NCI-H1436 (cell line): Measurements from ENCODE around the gene ADCYAP1R1.

Experiments
- DNase-seq: peaks from one replicate; lab custom pipeline; 2025; lab: John Stamatoyannopoulos, UW

The ADCYAP1R1 gene

GRCh38 chr7:31043051-31043471 is 9.0 kb upstream of the ADCYAP1R1 start:
- no peak for DNase-seq

- no peak for DNase-seq
Measured at GRCh38 chr7:31044529-31044928, 7.6 kb upstream of the ADCYAP1R1 start.

GRCh38 chr7:31046723-31047122 is 5.4 kb upstream of the ADCYAP1R1 start:
- no peak for DNase-seq

GRCh38 chr7:31047313-31048146 is 4.6 kb upstream of the ADCYAP1R1 start:
- DNase-seq = no peak

GRCh38 chr7:31049005-31049765 is 2.9 kb upstream of the ADCYAP1R1 start:
- peak; percentile 24 for DNase-seq

GRCh38 chr7:31052487-31052840 is 356 bp downstream of the ADCYAP1R1 start:
- DNase-seq = no peak

GRCh38 chr7:31052841-31053601 is 913 bp downstream of the ADCYAP1R1 start:
- no peak for DNase-seq

- no peak for DNase-seq
Measured at GRCh38 chr7:31053986-31054385, 1.9 kb downstream of the ADCYAP1R1 start.

GRCh38 chr7:31054608-31055278 is 2.6 kb downstream of the ADCYAP1R1 start:
- DNase-seq = no peak

- no peak for DNase-seq
Measured at GRCh38 chr7:31055471-31055870, 3.4 kb downstream of the ADCYAP1R1 start.

- DNase-seq = no peak
Measured at GRCh38 chr7:31056775-31057346, 4.8 kb downstream of the ADCYAP1R1 start.

GRCh38 chr7:31058122-31058521 is 6.0 kb downstream of the ADCYAP1R1 start:
- DNase-seq = no peak

GRCh38 chr7:31058688-31059087 is 6.6 kb downstream of the ADCYAP1R1 start:
- no peak for DNase-seq

- no peak for DNase-seq
Measured at GRCh38 chr7:31059551-31059950, 7.4 kb downstream of the ADCYAP1R1 start.

GRCh38 chr7:31061185-31061584 is 9.1 kb downstream of the ADCYAP1R1 start:
- DNase-seq = no peak

- no peak for DNase-seq
Measured at GRCh38 chr7:31062746-31063435, 10.8 kb downstream of the ADCYAP1R1 start.

GRCh38 chr7:31065021-31065593 is 13.0 kb downstream of the ADCYAP1R1 start:
- DNase-seq = no peak

GRCh38 chr7:31065840-31066239 is 13.7 kb downstream of the ADCYAP1R1 start:
- no peak for DNase-seq

- peak; percentile 5 for DNase-seq
Measured at GRCh38 chr7:31066516-31067130, 14.5 kb downstream of the ADCYAP1R1 start.

- no peak for DNase-seq
Measured at GRCh38 chr7:31067491-31067890, 15.4 kb downstream of the ADCYAP1R1 start.
